HG03025 (cell line): ENCODE data around the gene COL6A2.
"Not testable (repeated sequence)": the region's sequence is repeated elsewhere in the genome, so short reads cannot be mapped to it uniquely, and the experiment has no call there.

Experiments
- ATAC-seq: cut with Tn5 transposase; IDR thresholded peaks from one replicate; pipeline ENCODE4 v1.9.1; 2021; ENCODE audit warnings: mild to moderate bottlenecking, moderate library complexity; ENCODE audit not compliant: unreplicated experiment, low FRiP score

The COL6A2 gene

GRCh38 chr21:46137908-46138307 lies 40.0 kb downstream of the COL6A2 start:
- no peak for ATAC-seq

GRCh38 chr21:46138383-46138970 lies 40.6 kb downstream of the COL6A2 start:
- ATAC-seq = no peak

GRCh38 chr21:46139686-46140085 lies 41.8 kb downstream of the COL6A2 start:
- ATAC-seq = no peak

- ATAC-seq = not testable (repeated sequence)
Measured at GRCh38 chr21:46140352-46141003, 42.6 kb downstream of the COL6A2 start.

GRCh38 chr21:46141767-46142581 lies 44.1 kb downstream of the COL6A2 start:
- ATAC-seq = no peak

GRCh38 chr21:46142582-46143473 lies 44.9 kb downstream of the COL6A2 start:
- ATAC-seq = no peak

- ATAC-seq = no peak
Measured at GRCh38 chr21:46144464-46145070, 46.7 kb downstream of the COL6A2 start.

- no peak for ATAC-seq
Measured at GRCh38 chr21:46145159-46145839, 47.4 kb downstream of the COL6A2 start.

- no peak for ATAC-seq
Measured at GRCh38 chr21:46145840-46146691, 48.2 kb downstream of the COL6A2 start.

- no peak for ATAC-seq
Measured at GRCh38 chr21:46146856-46147255, 48.9 kb downstream of the COL6A2 start.

GRCh38 chr21:46147429-46147828 lies 49.5 kb downstream of the COL6A2 start:
- not testable (repeated sequence) for ATAC-seq

- ATAC-seq = no peak
Measured at GRCh38 chr21:46148106-46148505, 50.2 kb downstream of the COL6A2 start.

GRCh38 chr21:46149205-46149901 lies 51.4 kb downstream of the COL6A2 start:
- no peak for ATAC-seq

- ATAC-seq = no peak
Measured at GRCh38 chr21:46150073-46150472, 52.2 kb downstream of the COL6A2 start.

GRCh38 chr21:46150491-46151121 lies 52.7 kb downstream of the COL6A2 start:
- ATAC-seq = no peak

GRCh38 chr21:46151261-46151988 lies 53.5 kb downstream of the COL6A2 start:
- ATAC-seq = no peak
